ENCODE data around the gene SWAP70. TPM values are rescaled to one million over a fixed set of nuclear protein-coding genes. Genes with fewer than 3 reads are reported as not detected.

Gene SWAP70
- total and polyA plus RNA-seq, 2 of the 13 experiments (the other 11 are each of a cell fraction or from before 2014, with no cell fraction given), result 4.6 to 8.7 TPM

DNA sequence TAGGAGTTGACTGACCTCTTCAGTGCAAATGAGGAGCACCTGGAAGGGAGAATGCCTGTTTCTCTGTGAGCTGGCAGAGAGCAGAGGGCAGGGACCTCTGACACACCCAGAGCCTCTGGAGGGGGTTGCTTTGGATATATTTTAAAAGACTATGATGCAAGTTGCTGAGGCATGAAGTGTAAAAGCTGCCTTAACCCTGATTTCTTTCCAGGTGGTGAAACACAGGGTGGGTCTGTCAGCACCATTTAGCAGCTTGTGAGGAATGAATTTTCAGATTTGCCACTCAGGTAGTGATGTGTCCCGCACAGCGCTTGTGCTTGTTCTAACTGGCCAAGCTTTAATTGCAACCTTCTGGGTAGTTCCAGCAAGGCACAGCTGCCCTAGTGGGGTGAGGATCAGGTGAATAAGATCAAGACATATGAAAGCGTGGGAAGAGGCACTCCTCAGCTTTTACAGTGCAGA is 90.2 kb downstream of the SWAP70 start:
- POLR2A ChIA-PET, result no interaction called here
- in situ Hi-C loops (cut with HindIII; ENCODE audit: extremely low pct_ligation_motif_present, low pct_unique_long_range_greater_than_20kb), result loop anchor here (10.0 kb wide), 1 partner anchor 59 kb away; no protein-coding TSS in a partner anchor
- no peak for FAIRE-seq

More for the DNA sequence above, 90.2 kb downstream of the SWAP70 start:
- Histone ChIP-seq H3K4me2 (ENCODE audit: low read depth, low read length) (no peak overlapping the region), H2AFZ (ENCODE audit: low read length) (no peak overlapping the region), H3K9me3 (ENCODE audit: low read length) (no peaks in the 10 kb centered on the region), H3K9ac (ENCODE audit: insufficient read depth, low read depth, low read length) (no peak overlapping the region), H3K27me3 (ENCODE audit: control insufficient read depth in 1 of 2, insufficient read depth in 2 of 2, low read length in 2 of 2) (no peaks in the 10 kb centered on the region; a peak in 1 of 5 replicates), H3K4me3 (replicated peaks in 1 of 3; ENCODE audit: insufficient read depth in 1 of 3, low read depth in 2 of 3, low read length in 3 of 3) (no peak overlapping the region), H3K27ac (ENCODE audit: extremely low read length, insufficient read depth, low read length) (no peak overlapping the region), H3K36me3 (replicated peaks in 1 of 2; ENCODE audit: control insufficient read depth in 1 of 2, insufficient read depth in 2 of 2, low read length in 2 of 2) (0 out of 5 replicates have a peak, but pooled peaks cover 1 to 3% of the 10 kb centered on the region in 2 experiments), H3K4me1 (ENCODE audit: insufficient read depth, low read length) (peaks cover 51% of the 10 kb centered on the region), H3K79me2 (ENCODE audit: insufficient read depth, low read length) (peaks cover 2% of the 10 kb centered on the region), H4K20me1 (ENCODE audit: insufficient read depth, low read length) (no peaks in the 10 kb centered on the region)
- WGBS (ENCODE audit: low lambda C conversion rate), result 96% methylated on average over 3 of the region's 3 CpGs
- BruUV-seq (replicated peaks), result no TSS peak
- CTCF ChIA-PET (ENCODE audit: low intra/inter-chr PET ratio, low total read pairs), result no interaction called here
- intact Hi-C loops (cut with micrococcal nuclease; ENCODE audit: unreplicated experiment), result no loop called here
- DNase-seq (ENCODE audit: low spot score), result no peak
- TF ChIP-seq SAFB2 (CRISPR knock-in tag; IDR thresholded peaks at IDR 0.05; ENCODE audit: borderline replicate concordance, low read depth) (no peak), ZNF30 (CRISPR knock-in tag; IDR thresholded peaks at IDR 0.05) (no peak), HCFC1 (IDR thresholded peaks at IDR 0.05; ENCODE audit: low read depth, low read length) (no peak), XBP1 (CRISPR knock-in tag; IDR thresholded peaks at IDR 0.05) (no peak), POLR2AphosphoS5 (IDR thresholded peaks at IDR 0.05; ENCODE audit: low read depth, low read length) (no peak), DNMT1 (CRISPR knock-in tag; IDR thresholded peaks at IDR 0.05) (no peak), RFXAP (CRISPR knock-in tag; IDR thresholded peaks at IDR 0.05; ENCODE audit: borderline replicate concordance) (no peak), TBX2 (CRISPR knock-in tag; IDR thresholded peaks at IDR 0.05; ENCODE audit: borderline replicate concordance) (no peak), SMC3 (IDR thresholded peaks at IDR 0.05; ENCODE audit: low read length) (no peak), ARNT2 (CRISPR knock-in tag; IDR thresholded peaks at IDR 0.05; ENCODE audit: low read depth) (no peak), ERF (CRISPR knock-in tag; IDR thresholded peaks at IDR 0.05) (no peak), RORA (CRISPR knock-in tag; IDR thresholded peaks at IDR 0.05) (no peak), GZF1 (CRISPR knock-in tag; IDR thresholded peaks at IDR 0.05) (no peak), HNRNPUL1 (IDR thresholded peaks at IDR 0.05; ENCODE audit: low read depth, low read length) (no peak), ZNF17 (CRISPR knock-in tag; IDR thresholded peaks at IDR 0.05) (no peak), FLYWCH1 (CRISPR knock-in tag; IDR thresholded peaks at IDR 0.05) (no peak), DPF2 (CRISPR knock-in tag; IDR thresholded peaks at IDR 0.05; ENCODE audit: borderline replicate concordance, low read depth) (no peak)
- TF ChIP-seq, protein P1, sequence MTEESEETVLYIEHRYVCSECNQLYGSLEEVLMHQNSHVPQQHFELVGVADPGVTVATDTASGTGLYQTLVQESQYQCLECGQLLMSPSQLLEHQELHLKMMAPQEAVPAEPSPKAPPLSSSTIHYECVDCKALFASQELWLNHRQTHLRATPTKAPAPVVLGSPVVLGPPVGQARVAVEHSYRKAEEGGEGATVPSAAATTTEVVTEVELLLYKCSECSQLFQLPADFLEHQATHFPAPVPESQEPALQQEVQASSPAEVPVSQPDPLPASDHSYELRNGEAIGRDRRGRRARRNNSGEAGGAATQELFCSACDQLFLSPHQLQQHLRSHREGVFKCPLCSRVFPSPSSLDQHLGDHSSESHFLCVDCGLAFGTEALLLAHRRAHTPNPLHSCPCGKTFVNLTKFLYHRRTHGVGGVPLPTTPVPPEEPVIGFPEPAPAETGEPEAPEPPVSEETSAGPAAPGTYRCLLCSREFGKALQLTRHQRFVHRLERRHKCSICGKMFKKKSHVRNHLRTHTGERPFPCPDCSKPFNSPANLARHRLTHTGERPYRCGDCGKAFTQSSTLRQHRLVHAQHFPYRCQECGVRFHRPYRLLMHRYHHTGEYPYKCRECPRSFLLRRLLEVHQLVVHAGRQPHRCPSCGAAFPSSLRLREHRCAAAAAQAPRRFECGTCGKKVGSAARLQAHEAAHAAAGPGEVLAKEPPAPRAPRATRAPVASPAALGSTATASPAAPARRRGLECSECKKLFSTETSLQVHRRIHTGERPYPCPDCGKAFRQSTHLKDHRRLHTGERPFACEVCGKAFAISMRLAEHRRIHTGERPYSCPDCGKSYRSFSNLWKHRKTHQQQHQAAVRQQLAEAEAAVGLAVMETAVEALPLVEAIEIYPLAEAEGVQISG (CRISPR knock-in tag; IDR thresholded peaks at IDR 0.05), result no peak
- TF ChIP-seq, protein P2, sequence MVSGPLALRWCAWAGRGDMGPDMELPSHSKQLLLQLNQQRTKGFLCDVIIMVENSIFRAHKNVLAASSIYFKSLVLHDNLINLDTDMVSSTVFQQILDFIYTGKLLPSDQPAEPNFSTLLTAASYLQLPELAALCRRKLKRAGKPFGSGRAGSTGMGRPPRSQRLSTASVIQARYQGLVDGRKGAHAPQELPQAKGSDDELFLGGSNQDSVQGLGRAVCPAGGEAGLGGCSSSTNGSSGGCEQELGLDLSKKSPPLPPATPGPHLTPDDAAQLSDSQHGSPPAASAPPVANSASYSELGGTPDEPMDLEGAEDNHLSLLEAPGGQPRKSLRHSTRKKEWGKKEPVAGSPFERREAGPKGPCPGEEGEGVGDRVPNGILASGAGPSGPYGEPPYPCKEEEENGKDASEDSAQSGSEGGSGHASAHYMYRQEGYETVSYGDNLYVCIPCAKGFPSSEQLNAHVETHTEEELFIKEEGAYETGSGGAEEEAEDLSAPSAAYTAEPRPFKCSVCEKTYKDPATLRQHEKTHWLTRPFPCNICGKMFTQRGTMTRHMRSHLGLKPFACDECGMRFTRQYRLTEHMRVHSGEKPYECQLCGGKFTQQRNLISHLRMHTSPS (CRISPR knock-in tag; IDR thresholded peaks at IDR 0.05; ENCODE audit: low read depth), result no peak
- TF ChIP-seq, protein P3, sequence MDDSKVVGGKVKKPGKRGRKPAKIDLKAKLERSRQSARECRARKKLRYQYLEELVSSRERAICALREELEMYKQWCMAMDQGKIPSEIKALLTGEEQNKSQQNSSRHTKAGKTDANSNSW (CRISPR knock-in tag; IDR thresholded peaks at IDR 0.05; ENCODE audit: borderline replicate concordance), result no peak
- no peak for ATAC-seq
